ENCODE results near the gene TUBD1.

Gene TUBD1

DNA sequence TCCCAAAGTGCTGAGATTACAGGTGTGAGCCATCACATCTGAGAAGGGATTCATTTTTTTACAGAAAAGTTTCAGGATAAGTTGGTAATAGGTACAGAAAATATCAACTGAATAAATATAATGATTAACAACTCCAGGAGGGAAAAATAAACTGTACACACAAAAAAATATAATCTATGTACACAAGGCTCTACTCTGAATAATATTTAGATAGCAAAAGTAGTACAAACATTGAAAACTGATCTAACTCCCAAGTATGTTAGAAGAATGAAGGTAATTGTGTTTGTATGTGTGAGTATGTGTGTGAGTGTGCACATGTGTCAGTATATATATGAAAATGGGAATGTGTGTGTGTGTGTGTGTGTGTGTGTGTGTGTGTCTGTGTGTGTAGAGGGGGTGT is 20.4 kb downstream of the TUBD1 start:
- DNase-seq (ENCODE audit: low read depth): no peak
- TF ChIP-seq, protein P1, sequence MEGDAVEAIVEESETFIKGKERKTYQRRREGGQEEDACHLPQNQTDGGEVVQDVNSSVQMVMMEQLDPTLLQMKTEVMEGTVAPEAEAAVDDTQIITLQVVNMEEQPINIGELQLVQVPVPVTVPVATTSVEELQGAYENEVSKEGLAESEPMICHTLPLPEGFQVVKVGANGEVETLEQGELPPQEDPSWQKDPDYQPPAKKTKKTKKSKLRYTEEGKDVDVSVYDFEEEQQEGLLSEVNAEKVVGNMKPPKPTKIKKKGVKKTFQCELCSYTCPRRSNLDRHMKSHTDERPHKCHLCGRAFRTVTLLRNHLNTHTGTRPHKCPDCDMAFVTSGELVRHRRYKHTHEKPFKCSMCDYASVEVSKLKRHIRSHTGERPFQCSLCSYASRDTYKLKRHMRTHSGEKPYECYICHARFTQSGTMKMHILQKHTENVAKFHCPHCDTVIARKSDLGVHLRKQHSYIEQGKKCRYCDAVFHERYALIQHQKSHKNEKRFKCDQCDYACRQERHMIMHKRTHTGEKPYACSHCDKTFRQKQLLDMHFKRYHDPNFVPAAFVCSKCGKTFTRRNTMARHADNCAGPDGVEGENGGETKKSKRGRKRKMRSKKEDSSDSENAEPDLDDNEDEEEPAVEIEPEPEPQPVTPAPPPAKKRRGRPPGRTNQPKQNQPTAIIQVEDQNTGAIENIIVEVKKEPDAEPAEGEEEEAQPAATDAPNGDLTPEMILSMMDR (IDR thresholded peaks at IDR 0.05; ENCODE audit: low read length, missing control alignments): no peak
- no peak overlapping the region for H3K4me3 ChIP-seq (replicated peaks; ENCODE audit: low read depth, low read length)

DNA sequence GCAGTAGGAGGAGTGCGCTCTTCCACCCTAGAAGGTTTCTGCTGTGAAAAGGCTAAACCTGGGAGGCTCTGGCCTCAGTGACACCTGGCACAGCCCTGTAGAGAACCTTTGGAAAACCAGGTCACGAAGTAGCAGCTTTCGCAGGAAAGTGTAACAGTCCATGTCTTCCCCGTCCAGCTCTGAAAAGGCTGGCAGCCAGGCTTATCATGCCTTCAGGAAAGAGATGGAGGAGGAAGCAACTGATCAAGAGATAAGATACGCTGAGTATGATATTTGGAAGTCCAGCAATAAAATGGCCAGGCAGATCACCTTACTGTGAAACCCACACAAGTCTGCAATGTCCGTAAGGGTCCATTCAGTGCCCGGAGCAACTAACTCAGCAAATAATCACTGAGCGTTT is 22.3 kb downstream of the TUBD1 start:
- H3K4me3 ChIP-seq (replicated peaks; ENCODE audit: low read depth, low read length): no peak overlapping the region
- TF ChIP-seq, protein P1 (IDR thresholded peaks at IDR 0.05; ENCODE audit: low read length, missing control alignments): no peak
- DNase-seq (ENCODE audit: low read depth): no peak

DNA sequence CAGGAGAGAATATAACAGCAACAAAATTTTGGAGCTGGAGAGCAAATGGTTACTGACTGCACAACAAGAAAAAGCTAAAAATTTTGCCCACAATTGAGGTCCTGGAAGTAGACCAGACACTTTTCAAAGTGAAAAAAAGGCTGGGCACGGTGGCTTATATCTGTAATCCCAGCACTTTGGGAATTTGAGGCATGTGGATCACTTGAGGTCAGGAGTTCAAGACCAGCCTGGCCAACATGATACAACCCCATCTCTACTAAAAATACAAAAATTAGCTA is 22.9 kb downstream of the TUBD1 start:
- no peak overlapping the region for H3K4me3 ChIP-seq (replicated peaks; ENCODE audit: low read depth, low read length)
- DNase-seq (ENCODE audit: low read depth): no peak
- TF ChIP-seq, protein P1 (IDR thresholded peaks at IDR 0.05; ENCODE audit: low read length, missing control alignments): no peak

- TF ChIP-seq, protein P1 (IDR thresholded peaks at IDR 0.05; ENCODE audit: low read length, missing control alignments): no peak
- no peak for DNase-seq (ENCODE audit: low read depth)
- no peak overlapping the region for H3K4me3 ChIP-seq (replicated peaks; ENCODE audit: low read depth, low read length)
These were observed 29.1 kb downstream of the TUBD1 start for GRCh38 chr17:59863616-59864015.

- TF ChIP-seq, protein P1 (IDR thresholded peaks at IDR 0.05; ENCODE audit: low read length, missing control alignments): peak; percentile 63
- no peak overlapping the region for H3K4me3 ChIP-seq (replicated peaks; ENCODE audit: low read depth, low read length)
- DNase-seq (ENCODE audit: low read depth): peak; percentile 84
These were observed 33.2 kb downstream of the TUBD1 start for GRCh38 chr17:59859444-59860025.

DNA sequence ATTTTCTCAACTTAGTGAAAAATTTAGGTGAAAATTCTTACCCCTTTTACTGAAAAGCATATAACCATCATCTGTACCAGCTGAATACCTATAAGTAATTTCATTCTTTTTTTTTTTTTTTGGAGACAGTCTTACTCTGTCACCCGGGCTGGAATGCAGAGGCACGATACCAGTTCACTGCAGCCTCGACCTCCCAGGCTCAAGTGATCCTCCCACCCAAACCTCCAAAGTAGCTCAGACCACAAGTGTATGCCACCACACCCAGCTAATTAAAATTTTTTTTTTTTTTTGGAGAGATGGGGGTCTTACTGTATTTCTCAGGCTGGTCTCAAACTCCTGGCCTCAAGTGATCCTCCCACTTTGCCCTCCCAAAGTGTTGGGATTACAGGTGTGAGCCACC is 33.8 kb downstream of the TUBD1 start:
- TF ChIP-seq, protein P1 (IDR thresholded peaks at IDR 0.05; ENCODE audit: low read length, missing control alignments): no peak
- H3K4me3 ChIP-seq (replicated peaks; ENCODE audit: low read depth, low read length): no peak overlapping the region
- no peak for DNase-seq (ENCODE audit: low read depth)

GRCh38 chr17:59858167-59858816 is 34.5 kb downstream of the TUBD1 start:
- no peak for DNase-seq (ENCODE audit: low read depth)
- TF ChIP-seq, protein P1 (IDR thresholded peaks at IDR 0.05; ENCODE audit: low read length, missing control alignments): no peak
- H3K4me3 ChIP-seq (replicated peaks; ENCODE audit: low read depth, low read length): no peak overlapping the region

Measured in fibroblast of pulmonary artery (primary cell).